HepG2 (cell line): ENCODE measurements around the gene ARMH3. TPM values are rescaled to one million over a fixed set of nuclear protein-coding genes. Genes with fewer than 3 reads are reported as not detected.

ENCODE experiments used
- ARHGAP35 ChIP-seq: sonication (generic); formaldehyde crosslinking; IDR thresholded peaks from 2 replicates; pipeline ENCODE4 v1.9.0; 2022; ENCODE audit warnings: mild to moderate bottlenecking, inconsistent platforms, moderate library complexity, missing genetic modification reagents, borderline replicate concordance
- BORCS8-MEF2B ChIP-seq: sonication (generic); formaldehyde crosslinking; IDR thresholded peaks from 2 replicates; pipeline ENCODE4 v1.8.0; 2022; ENCODE audit warnings: mild to moderate bottlenecking, missing genetic modification reagents
- CEBPB ChIP-seq: IDR thresholded peaks from 2 replicates; pipeline ENCODE4 v1.6.1; 2011; ENCODE audit warnings: low read depth, low read length, improper control_type of control experiment, borderline replicate concordance
- HHEX ChIP-seq: IDR thresholded peaks from 2 replicates; pipeline ENCODE4 v1.6.1; 2016; ENCODE audit warnings: control low read depth
- MAF1 ChIP-seq: sonication (generic); formaldehyde crosslinking; IDR thresholded peaks from 2 replicates; pipeline ENCODE4 v1.5.0; 2020; ENCODE audit warnings: missing genetic modification reagents, borderline replicate concordance
- PAXIP1 ChIP-seq: sonication (generic); formaldehyde crosslinking; conservative IDR thresholded peaks from 2 replicates; pipeline ENCODE4 v1.4.0; 2020; ENCODE audit warnings: mild to moderate bottlenecking, missing genetic modification reagents, moderate library complexity
- REPIN1 ChIP-seq: sonication (generic); formaldehyde crosslinking; IDR thresholded peaks from 2 replicates; pipeline ENCODE4 v1.8.0; 2022; ENCODE audit warnings: missing genetic modification reagents, low read depth, mild to moderate bottlenecking, borderline replicate concordance
- RXRA ChIP-seq: sonication (generic); formaldehyde crosslinking; IDR thresholded peaks from 2 replicates; pipeline ENCODE4 v1.5.1; 2020; ENCODE audit warnings: missing genetic modification reagents
- U2AF1 ChIP-seq: fragments of 200-400 bp; formaldehyde crosslinking; optimal IDR thresholded peaks from 2 replicates; pipeline ENCODE3; 2017; ENCODE audit warnings: mild to moderate bottlenecking, low read depth, low read length
- ZBTB14 ChIP-seq: sonication (generic); formaldehyde crosslinking; IDR thresholded peaks from 2 replicates; pipeline ENCODE4 v1.4.0; 2020; ENCODE audit warnings: missing genetic modification reagents
- ZBTB8A ChIP-seq: sonication (generic); formaldehyde crosslinking; IDR thresholded peaks from 2 replicates; pipeline ENCODE4 v1.4.0; 2020; ENCODE audit warnings: mild to moderate bottlenecking, low read depth, missing genetic modification reagents, borderline replicate concordance
- ZNF501 ChIP-seq: sonication (generic); formaldehyde crosslinking; IDR thresholded peaks from 2 replicates; pipeline ENCODE4 v1.5.1; 2020; ENCODE audit warnings: mild to moderate bottlenecking, moderate library complexity, missing genetic modification reagents
- ZNF674 ChIP-seq: sonication (generic); formaldehyde crosslinking; IDR thresholded peaks from 2 replicates; pipeline ENCODE4 v1.5.0; 2020; ENCODE audit warnings: low read depth, mild to moderate bottlenecking, missing genetic modification reagents
- ZNF792 ChIP-seq: IDR thresholded peaks from 2 replicates; pipeline ENCODE4 v1.6.1; 2016
- ZNF878 ChIP-seq: sonication (generic); formaldehyde crosslinking; IDR thresholded peaks from 2 replicates; pipeline ENCODE4 v1.8.1; 2023; ENCODE audit warnings: mild to moderate bottlenecking, missing genetic modification reagents, moderate library complexity
- polyA plus RNA-seq, 8 experiments: library from polyadenylated mRNA; depleted of rRNA in 3 of 8; stranded (reverse) in 7 of 8; unstranded in 1 of 8; fragments of >200 nt; fragmentation: Illumina TruSeq in 4 of 8; extraction: Trizol in 4 of 8; gene quantifications; 2 replicates each; pipeline versions ENCODE4 v1.2.1 to v1.2.3, GENCODE V29; 2011 to 2016; ENCODE audit warnings: low read depth in 4 of 8, missing spikeins in 1 of 8, mixed read lengths in 1 of 8; ENCODE audit not compliant: insufficient read depth in 1 of 8
- total RNA-seq, 5 experiments: library from RNA; depleted of rRNA; stranded (reverse); fragments of >200 nt; fragmentation: Illumina TruSeq; extraction: Trizol; gene quantifications; 2 replicates each; pipeline ENCODE4 v1.2.3, GENCODE V29; 2016; ENCODE audit warnings: low read depth in 1 of 5
- TF ChIP-seq, protein P1 (sequence below): sonication (generic); formaldehyde crosslinking; IDR thresholded peaks from 2 replicates; pipeline ENCODE4 v1.9.0; 2021; ENCODE audit warnings: missing genetic modification reagents, mild to moderate bottlenecking, borderline replicate concordance
- TF ChIP-seq, protein P2 (sequence below): sonication (generic); formaldehyde crosslinking; conservative IDR thresholded peaks from 2 replicates; pipeline ENCODE4 v1.8.0; 2022; ENCODE audit warnings: mild to moderate bottlenecking, moderate library complexity, missing genetic modification reagents
- TF ChIP-seq, protein P3 (sequence below): sonication (generic); formaldehyde crosslinking; IDR thresholded peaks from 2 replicates; pipeline ENCODE4 v1.4.0; 2020; ENCODE audit warnings: missing genetic modification reagents, borderline replicate concordance

The ARMH3 gene
- total and polyA plus RNA-seq, 2 of the 13 experiments (the other 11 are each of a cell fraction or from before 2014, with no cell fraction given) = 8.4 to 16.9 TPM

DNA sequence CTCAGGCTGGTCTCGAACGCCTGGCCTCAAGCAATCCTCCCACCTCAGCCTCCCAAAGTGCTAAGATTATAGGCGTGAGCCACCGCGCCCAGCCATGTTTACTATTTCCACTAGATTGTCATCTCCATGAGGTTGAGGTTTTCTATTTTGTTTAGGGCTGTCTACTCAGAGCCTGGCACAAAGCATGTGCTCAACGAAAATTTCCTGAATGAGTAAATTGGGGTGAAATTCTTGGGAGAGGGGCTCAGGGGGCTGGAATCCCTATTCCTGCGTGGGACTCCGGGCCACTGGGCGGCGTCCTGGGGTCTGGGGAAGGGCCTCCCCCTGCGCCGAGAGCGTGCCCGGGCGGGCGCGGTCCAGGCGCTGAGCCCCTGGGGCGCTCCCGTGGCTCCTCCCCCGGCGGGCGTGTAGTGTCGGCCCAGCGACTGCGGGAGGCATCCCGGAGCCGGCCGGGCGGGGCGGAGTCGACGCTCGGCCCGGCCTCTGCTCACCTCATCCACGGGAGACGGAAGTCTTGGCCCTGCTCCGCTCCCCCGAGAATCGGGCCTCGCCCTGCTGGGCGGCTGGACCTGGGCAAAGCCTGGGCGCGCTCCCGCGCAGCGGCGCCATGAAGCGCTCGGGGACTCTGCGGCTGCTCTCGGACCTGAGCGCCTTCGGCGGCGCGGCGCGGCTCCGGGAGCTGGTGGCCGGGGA lies 9.0 kb upstream of the ARMH3 start, which contains the start of gene HPS6 (continued):
- peak; percentile 35; the same call in 1 of the 2 replicates for TF ChIP-seq PAXIP1 (CRISPR knock-in tag)
- TF ChIP-seq ZNF501 (CRISPR knock-in tag) = peak; percentile 67; the same call in 1 of the 2 replicates
- 0 out of 2 replicates have a peak, but pooled peaks have one; percentile 41 for TF ChIP-seq ZBTB8A
- peak; percentile 44 for TF ChIP-seq U2AF1
- peak; percentile 32; the same call in 1 of the 2 replicates for TF ChIP-seq BORCS8-MEF2B (CRISPR knock-in tag)
- TF ChIP-seq, protein P1, sequence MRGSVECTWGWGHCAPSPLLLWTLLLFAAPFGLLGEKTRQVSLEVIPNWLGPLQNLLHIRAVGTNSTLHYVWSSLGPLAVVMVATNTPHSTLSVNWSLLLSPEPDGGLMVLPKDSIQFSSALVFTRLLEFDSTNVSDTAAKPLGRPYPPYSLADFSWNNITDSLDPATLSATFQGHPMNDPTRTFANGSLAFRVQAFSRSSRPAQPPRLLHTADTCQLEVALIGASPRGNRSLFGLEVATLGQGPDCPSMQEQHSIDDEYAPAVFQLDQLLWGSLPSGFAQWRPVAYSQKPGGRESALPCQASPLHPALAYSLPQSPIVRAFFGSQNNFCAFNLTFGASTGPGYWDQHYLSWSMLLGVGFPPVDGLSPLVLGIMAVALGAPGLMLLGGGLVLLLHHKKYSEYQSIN = no peak
- no peak for TF ChIP-seq RXRA (CRISPR knock-in tag)
- no peak for TF ChIP-seq ZNF878 (CRISPR knock-in tag)
- TF ChIP-seq ARHGAP35 (CRISPR knock-in tag) = no peak
- TF ChIP-seq, protein P2, sequence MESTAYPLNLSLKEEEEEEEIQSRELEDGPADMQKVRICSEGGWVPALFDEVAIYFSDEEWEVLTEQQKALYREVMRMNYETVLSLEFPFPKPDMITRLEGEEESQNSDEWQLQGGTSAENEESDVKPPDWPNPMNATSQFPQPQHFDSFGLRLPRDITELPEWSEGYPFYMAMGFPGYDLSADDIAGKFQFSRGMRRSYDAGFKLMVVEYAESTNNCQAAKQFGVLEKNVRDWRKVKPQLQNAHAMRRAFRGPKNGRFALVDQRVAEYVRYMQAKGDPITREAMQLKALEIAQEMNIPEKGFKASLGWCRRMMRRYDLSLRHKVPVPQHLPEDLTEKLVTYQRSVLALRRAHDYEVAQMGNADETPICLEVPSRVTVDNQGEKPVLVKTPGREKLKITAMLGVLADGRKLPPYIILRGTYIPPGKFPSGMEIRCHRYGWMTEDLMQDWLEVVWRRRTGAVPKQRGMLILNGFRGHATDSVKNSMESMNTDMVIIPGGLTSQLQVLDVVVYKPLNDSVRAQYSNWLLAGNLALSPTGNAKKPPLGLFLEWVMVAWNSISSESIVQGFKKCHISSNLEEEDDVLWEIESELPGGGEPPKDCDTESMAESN (CRISPR knock-in tag) = peak; percentile 67; the same call in 1 of the 2 replicates
- no peak for TF ChIP-seq REPIN1 (CRISPR knock-in tag)
- peak; percentile 90 for TF ChIP-seq ZBTB14 (CRISPR knock-in tag)
- TF ChIP-seq ZNF792 (CRISPR knock-in tag) = 0 out of 2 replicates have a peak, but pooled peaks have one; percentile 42
- TF ChIP-seq ZNF674 (CRISPR knock-in tag) = no peak
- 0 out of 2 replicates have a peak, but pooled peaks have one; percentile 31 for TF ChIP-seq MAF1 (CRISPR knock-in tag)
- TF ChIP-seq, protein P3, sequence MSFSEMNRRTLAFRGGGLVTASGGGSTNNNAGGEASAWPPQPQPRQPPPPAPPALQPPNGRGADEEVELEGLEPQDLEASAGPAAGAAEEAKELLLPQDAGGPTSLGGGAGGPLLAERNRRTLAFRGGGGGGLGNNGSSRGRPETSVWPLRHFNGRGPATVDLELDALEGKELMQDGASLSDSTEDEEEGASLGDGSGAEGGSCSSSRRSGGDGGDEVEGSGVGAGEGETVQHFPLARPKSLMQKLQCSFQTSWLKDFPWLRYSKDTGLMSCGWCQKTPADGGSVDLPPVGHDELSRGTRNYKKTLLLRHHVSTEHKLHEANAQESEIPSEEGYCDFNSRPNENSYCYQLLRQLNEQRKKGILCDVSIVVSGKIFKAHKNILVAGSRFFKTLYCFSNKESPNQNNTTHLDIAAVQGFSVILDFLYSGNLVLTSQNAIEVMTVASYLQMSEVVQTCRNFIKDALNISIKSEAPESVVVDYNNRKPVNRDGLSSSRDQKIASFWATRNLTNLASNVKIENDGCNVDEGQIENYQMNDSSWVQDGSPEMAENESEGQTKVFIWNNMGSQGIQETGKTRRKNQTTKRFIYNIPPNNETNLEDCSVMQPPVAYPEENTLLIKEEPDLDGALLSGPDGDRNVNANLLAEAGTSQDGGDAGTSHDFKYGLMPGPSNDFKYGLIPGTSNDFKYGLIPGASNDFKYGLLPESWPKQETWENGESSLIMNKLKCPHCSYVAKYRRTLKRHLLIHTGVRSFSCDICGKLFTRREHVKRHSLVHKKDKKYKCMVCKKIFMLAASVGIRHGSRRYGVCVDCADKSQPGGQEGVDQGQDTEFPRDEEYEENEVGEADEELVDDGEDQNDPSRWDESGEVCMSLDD (CRISPR knock-in tag) = peak; percentile 77; the same call in 1 of the 2 replicates
- no peak for TF ChIP-seq HHEX (CRISPR knock-in tag)
- TF ChIP-seq CEBPB = no peak
